GM18526 (cell line): ENCODE measurements around the gene GOLGB1.

Experiments
- POLR2A ChIP-seq: IDR thresholded peaks from 3 replicates; pipeline ENCODE4 v1.6.1; 2011; ENCODE audit not compliant: insufficient read length; ENCODE audit errors: extremely low read depth

Gene GOLGB1

GRCh38 chr3:121707531-121708273 is 41.8 kb downstream of the GOLGB1 start:
- no peak for TF ChIP-seq POLR2A

DNA sequence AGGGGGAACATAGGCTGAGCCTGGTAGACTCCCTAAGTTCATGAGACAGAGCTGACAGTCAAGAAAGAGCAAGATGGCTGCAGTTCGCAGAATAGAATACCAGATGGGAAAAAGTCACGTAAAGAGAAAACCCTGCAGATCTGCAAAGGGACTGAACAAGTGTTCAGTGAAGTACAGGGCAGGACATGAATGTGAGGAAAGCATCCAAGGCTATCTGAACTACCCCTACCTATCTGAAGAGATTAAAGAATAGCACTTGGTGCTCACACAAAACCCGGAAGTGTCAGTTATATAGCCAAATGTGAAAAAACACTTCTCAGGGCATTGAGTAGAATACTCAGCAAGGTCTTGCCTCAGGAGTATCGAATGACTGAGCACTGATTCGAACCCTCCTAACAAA is 44.0 kb downstream of the GOLGB1 start:
- no peak for TF ChIP-seq POLR2A

GRCh38 chr3:121703973-121704372 is 45.6 kb downstream of the GOLGB1 start:
- TF ChIP-seq POLR2A: no peak

- no peak for TF ChIP-seq POLR2A
These were observed 50.6 kb downstream of the GOLGB1 start for GRCh38 chr3:121698901-121699300.

- TF ChIP-seq POLR2A: no peak
These were observed 51.1 kb downstream of the GOLGB1 start for GRCh38 chr3:121698476-121698875.

DNA sequence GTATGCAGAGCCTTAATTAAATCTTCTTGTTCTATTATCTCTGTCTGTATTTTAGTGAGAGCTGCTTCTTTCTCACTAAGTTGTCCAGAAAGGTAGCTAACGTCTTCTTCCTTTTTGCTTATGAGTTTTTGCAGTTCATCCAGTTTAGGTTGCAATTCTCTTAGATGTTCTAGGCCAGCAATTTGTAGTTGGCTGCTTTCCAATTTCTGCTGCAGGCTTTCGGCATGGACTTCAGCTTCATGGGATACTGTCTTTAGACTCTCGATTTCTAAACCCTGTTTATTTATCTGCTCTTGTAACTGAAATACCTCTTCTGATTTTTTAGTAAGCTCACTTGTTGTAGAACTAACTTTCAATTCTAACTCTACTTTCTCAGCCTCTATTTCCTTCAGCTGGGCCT is 53.4 kb downstream of the GOLGB1 start:
- TF ChIP-seq POLR2A: no peak

DNA sequence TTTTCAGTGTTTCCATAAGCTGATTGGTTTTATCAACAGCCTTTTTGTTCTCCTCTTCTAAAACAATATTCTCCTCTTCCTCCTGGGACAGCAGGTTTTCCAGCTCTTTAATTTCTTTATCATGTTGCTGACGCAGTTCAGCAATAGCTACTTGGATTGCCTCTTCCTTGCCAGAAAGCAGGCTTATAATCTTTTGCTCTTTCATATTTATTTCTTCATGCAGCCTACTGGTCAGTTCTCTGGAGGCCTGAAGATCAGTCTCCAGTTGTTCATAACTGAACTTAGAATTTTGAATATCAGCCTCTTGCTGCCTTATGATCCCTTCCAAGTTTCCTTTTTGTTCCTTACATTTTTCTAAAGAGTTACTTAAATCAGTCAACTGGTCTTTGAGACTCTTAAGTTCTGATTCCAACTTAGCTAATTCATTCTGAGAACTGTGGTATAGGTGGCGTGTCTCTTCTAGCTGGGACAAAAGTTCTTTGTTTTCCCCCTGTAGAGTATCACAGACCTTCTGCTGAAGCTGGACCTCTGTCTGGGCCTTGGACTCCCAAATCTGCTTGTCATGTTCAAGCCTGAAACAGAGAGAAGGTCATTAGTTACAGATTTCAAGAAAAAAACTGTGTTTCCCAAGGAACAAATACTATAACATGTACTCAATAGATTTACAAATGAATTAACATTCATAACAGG is 57.4 kb downstream of the GOLGB1 start:
- TF ChIP-seq POLR2A: no peak

DNA sequence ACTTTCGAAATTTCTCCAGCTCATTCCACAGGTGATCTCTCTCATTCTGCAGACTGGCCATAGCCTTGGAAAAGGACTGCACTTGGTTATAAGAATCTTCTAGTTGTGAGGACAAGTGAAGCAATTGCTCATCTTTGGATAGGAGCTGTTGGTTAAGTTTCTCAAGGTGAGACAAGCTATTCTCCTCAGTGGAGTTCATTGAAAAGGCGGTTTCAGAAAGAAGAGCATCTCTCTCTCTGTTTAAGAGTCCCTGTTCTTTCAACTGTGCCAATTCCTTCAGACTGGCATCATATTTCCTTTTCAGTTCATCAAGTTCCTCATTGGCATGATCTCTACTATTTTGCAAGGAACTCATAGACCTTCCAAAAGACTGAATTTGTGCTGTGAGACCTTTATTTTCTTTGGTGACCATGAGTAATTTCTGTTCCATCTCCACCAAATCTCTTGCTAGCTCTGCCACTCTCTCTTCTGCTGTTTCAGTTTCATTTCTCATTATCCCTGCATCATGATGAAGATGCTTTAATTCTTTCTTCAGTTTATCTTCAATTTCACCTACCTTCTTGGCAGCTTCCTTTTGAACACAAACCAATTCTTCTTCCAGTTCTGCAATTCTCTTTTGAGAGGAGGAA is 58.6 kb downstream of the GOLGB1 start:
- no peak for TF ChIP-seq POLR2A

GRCh38 chr3:121681792-121682191 is 67.7 kb downstream of the GOLGB1 start:
- no peak for TF ChIP-seq POLR2A

- no peak for TF ChIP-seq POLR2A
These were observed 72.4 kb downstream of the GOLGB1 start for GRCh38 chr3:121677141-121677540.

DNA sequence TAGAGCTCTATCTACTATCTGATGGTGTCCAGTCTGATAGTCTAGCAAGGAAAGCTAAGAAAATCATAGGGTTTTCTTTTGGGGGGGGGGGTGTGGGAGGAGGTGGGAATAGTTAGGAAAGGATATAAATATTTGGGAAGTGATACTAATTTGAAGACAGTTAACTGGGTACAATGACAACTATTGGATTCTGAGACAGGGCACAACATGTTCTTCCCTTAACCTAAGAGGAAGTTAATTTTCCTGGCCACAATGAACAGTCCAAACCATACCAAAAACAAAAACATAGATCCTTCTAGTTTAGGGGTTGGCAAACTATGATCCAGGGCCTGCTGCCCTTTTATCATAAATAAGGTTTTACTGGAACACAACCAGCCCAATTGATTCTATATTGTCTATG is 78.9 kb downstream of the GOLGB1 start:
- no peak for TF ChIP-seq POLR2A

DNA sequence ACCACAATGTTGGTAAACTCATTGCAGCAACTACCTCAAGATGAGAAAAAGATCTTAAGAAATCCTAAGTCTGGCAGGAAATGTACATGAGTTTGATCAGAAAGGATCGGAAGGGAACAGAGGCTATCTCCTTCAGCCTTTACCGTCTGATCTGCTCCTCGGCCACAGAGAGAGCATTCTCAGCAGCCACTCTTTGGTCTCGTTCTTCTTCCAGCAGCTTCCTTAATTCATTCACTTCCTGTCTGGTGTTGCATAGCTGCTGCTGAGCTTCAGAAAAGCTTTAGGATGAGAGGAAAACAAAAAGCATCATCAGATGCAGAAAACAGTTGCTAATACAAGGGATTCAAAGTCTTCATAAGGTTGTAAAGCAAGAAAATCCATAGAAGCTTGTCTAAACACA is 82.2 kb downstream of the GOLGB1 start:
- no peak for TF ChIP-seq POLR2A

DNA sequence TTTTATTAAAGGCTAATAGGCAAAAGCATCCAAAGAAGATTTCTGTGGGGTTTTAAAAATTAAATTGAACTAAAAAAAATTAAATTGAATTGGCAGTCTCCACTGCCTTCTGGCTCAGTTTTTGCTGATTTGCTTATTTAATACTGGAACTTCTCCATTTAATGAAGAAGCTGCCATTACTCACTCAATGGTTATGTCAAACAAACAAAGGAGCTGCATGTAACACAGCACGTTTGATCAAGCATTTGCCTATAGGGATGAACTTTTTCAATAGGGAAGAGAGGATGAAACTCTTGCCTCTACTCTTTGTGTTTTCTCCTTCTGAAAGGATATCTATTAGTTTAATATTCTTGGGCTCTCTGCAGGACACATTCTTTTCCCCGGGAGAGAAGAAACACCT is 84.1 kb downstream of the GOLGB1 start:
- no peak for TF ChIP-seq POLR2A

DNA sequence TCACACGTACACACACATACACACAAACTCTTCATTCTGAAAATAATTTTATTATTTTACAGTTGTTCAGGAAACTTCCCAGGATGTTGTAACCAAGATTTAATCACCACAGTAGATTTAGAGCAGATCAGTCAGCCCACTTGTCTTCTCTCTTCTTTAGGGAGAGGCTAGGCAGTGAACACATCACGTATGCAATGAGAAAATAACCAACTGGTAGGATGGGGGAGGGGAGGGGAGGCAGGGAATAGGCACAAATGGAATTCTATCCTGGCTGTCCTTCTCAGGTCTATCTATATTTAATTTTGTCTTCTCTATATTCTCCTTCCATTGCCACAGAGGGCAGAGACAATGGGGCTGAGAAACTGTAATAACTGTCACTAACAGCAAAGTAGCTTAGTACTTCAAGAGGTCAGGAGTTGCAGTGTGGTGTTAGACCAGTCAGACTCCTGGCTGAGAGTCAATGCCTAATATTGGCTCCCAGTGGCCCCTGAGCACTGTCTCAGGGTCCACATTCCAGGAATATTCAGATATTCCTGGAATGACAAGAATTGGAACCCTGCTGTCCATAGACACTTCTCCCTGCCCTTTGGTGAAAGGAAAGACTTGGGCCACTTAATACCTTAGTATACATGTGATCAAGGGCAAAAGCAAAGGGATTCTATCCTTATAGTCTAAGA is 86.2 kb downstream of the GOLGB1 start:
- no peak for TF ChIP-seq POLR2A

DNA sequence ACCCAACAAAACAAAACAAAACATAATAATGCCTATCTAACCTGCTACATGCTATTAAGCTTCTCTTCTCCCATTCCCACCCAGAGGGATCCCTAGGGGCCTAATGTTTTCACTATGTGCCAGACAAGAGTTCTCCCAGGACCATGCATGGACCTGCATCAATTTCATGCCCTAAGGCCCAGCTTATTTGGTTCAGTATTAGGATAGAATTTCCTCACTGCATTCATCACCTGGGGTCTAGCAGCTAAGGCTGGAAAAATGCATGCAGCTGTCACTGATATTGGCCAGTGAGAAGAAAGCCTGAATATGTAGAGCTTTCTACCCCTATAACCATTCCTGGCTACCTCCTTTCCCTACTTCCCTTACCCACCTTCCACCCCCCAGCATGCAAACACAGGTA is 86.8 kb downstream of the GOLGB1 start:
- TF ChIP-seq POLR2A: no peak

DNA sequence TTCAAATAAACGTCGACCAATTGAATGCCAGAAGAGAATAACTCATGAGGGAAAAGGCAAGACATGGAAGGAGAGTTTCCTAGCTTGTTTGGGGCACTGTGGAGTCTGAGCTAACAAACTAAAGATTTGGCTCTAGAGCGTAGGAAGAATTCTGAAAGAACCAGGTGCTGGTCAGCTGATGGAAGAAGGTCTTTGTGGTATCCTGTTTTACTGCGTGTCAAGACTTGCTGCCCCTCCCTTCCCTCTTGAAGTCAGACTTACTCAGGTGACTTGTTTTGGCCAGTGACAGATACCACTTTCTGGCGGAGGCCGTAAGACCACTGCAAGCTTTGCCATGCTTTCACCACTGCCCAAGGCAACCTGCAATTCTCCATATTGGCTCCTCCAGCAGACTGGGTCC is 88.2 kb downstream of the GOLGB1 start:
- TF ChIP-seq POLR2A: no peak
